GM12878 (cell line): ENCODE results near the gene TCHP. TPM values are rescaled to one million over a fixed set of nuclear protein-coding genes. Genes with fewer than 3 reads are reported as not detected.

Experiments used
- ATAC-seq: fragments of 200-7000 bp; cut with Tn5 transposase; 3 replicates; pipeline ENCODE4 v1.9.1; 2020; ENCODE audit warnings: mild to moderate bottlenecking, moderate library complexity
- BruUV-seq: library from RNA; stranded (reverse); fragments of 400-500 nt; replicated peaks from 2 replicates; lab custom pipeline; 2021; lab: Mats Ljungman, UMichigan
- CTCF ChIA-PET: fragments of 300-600 bp; sonication (Branson Sonifier 250); formaldehyde crosslinking; extraction: SDS; loops from one replicate; lab custom pipeline; 2021; ENCODE audit warnings: inconsistent platforms; lab: Yijun Ruan, JAX
- POLR2A ChIA-PET: fragments of 350-600 bp; formaldehyde crosslinking; extraction: SDS; loops from one replicate; lab custom pipeline; 2021; ENCODE audit warnings: inconsistent platforms; lab: Charles Lee
- RAD21 ChIA-PET: fragments of 300-600 bp; sonication (Branson Sonifier 250); formaldehyde crosslinking; loops from one replicate; lab custom pipeline; 2023; ENCODE audit warnings: antibody characterized with exemption; ENCODE audit not compliant: unreplicated experiment; lab: Charles Lee
- SMC1A ChIA-PET: fragments of 300-600 bp; sonication (Branson Sonifier 250); formaldehyde crosslinking; loops from one replicate; lab custom pipeline; 2023; ENCODE audit not compliant: unreplicated experiment, uncharacterized antibody; lab: Charles Lee
- DNase-seq: peaks from one replicate; pipeline ENCODE4 v3.0.0-alpha.2; 2011; ENCODE audit warnings: low read depth, low spot score
- FAIRE-seq: peaks from 3 replicates; lab custom pipeline; 2011; peaks lifted over from hg19 to GRCh38; lab: Jason Lieb, UNC
- H2AFZ ChIP-seq: 2 replicates; pipeline ENCODE4 v1.6.0; 2011; ENCODE audit warnings: low read depth, low read length, control low read depth; ENCODE audit not compliant: control insufficient read depth
- H3K27ac ChIP-seq: 2 replicates; pipeline ENCODE4 v1.5.1; 2011; ENCODE audit warnings: control low read depth; ENCODE audit not compliant: control insufficient read depth, insufficient read depth
- H3K27me3 ChIP-seq, 2 experiments: replicated peaks in 1 of 2; 2 replicates each; pipeline versions ENCODE4 v1.6.0 to v1.6.1; 2011; ENCODE audit warnings: low read length in 1 of 2; ENCODE audit not compliant: control insufficient read depth in 2 of 2, insufficient read depth in 2 of 2
- H3K36me3 ChIP-seq, 2 experiments: 2 replicates each; pipeline ENCODE4 v1.5.1; 2011; ENCODE audit warnings: low read length in 1 of 2; ENCODE audit not compliant: control insufficient read depth in 2 of 2, insufficient read depth in 2 of 2
- H3K4me1 ChIP-seq: 2 replicates; pipeline ENCODE4 v1.6.1; 2011; ENCODE audit warnings: mild to moderate bottlenecking, low read length, moderate library complexity, mixed read lengths; ENCODE audit not compliant: control insufficient read depth, insufficient read depth
- H3K4me2 ChIP-seq: 2 replicates; pipeline ENCODE4 v1.6.0; 2011; ENCODE audit warnings: control low read depth; ENCODE audit not compliant: control insufficient read depth, insufficient read depth
- H3K4me3 ChIP-seq: fragments of 200-600 bp; sonication (generic); 2 replicates; pipeline ENCODE4 v1.5.1; 2016
- H3K79me2 ChIP-seq: 2 replicates; pipeline ENCODE4 v1.6.0; 2011; ENCODE audit warnings: low read length; ENCODE audit not compliant: control insufficient read depth, insufficient read depth
- H3K9ac ChIP-seq: 2 replicates; pipeline ENCODE4 v1.8.0; 2011; ENCODE audit warnings: low read length, control low read depth, mixed read lengths; ENCODE audit not compliant: control insufficient read depth, insufficient read depth
- H3K9me3 ChIP-seq: replicated peaks from 3 replicates; pipeline ENCODE4 v1.5.1; 2011; ENCODE audit warnings: mild to moderate bottlenecking, low read length; ENCODE audit not compliant: control insufficient read depth, insufficient read depth
- H4K20me1 ChIP-seq: 2 replicates; pipeline ENCODE4 v1.6.0; 2011; ENCODE audit not compliant: control insufficient read depth, insufficient read depth
- BMI1 ChIP-seq: fragments of 450-650 bp; IDR thresholded peaks from 2 replicates; pipeline ENCODE4 v1.6.1; 2016; ENCODE audit warnings: mild to moderate bottlenecking, moderate library complexity, borderline replicate concordance
- ESRRA ChIP-seq: IDR thresholded peaks from 2 replicates; pipeline ENCODE4 v1.6.1; 2012; ENCODE audit warnings: mild to moderate bottlenecking, low read length, improper control_type of control experiment
- GATAD2B ChIP-seq: fragments of 450-650 bp; conservative IDR thresholded peaks from 2 replicates; pipeline ENCODE4 v1.6.1; 2017; ENCODE audit warnings: low read depth, mild to moderate bottlenecking, moderate library complexity
- SPI1 ChIP-seq: IDR thresholded peaks from 2 replicates; pipeline ENCODE4 v1.6.1; 2011; ENCODE audit warnings: low read depth, mild to moderate bottlenecking, low read length, moderate library complexity, borderline replicate concordance; ENCODE audit not compliant: insufficient read depth
- TCF12 ChIP-seq: IDR thresholded peaks from 2 replicates; pipeline ENCODE4 v1.6.1; 2011; ENCODE audit warnings: low read depth, mild to moderate bottlenecking, low read length
- whole genome bisulfite sequencing: methylation state at CpG from one replicate; pipeline ENCODE4 v1.1.6; 2016; ENCODE audit warnings: low lambda C conversion rate; ENCODE audit not compliant: insufficient replicate concordance, insufficient coverage; ENCODE audit errors: missing lambda C conversion rate; 5-methylcytosine and 5-hydroxymethylcytosine counted together
- in situ Hi-C: fragments of 300-500 bp; cut with MboI; formaldehyde crosslinking; loops from 9 replicates; pipeline ENCODE4 v1.14.3; 2018; ENCODE audit warnings: mixed read lengths
- intact Hi-C: fragments of 100-400 bp; cut with micrococcal nuclease; formaldehyde crosslinking; loops from one replicate; pipeline ENCODE4 v1.14.2; 2022; ENCODE audit not compliant: unreplicated experiment
- polyA plus RNA-seq, 11 experiments: library from polyadenylated mRNA; depleted of rRNA in 4 of 11; unstranded in 6 of 11; stranded (reverse) in 5 of 11; fragments of >200 nt; fragmentation: Nextera tagmentation in 4 of 11; fragmentation: Illumina TruSeq in 1 of 11; extraction: Ambion mirVana in 4 of 11; extraction: Trizol in 1 of 11; gene quantifications; 1 replicate in 1 of 11; 2 replicates in 10 of 11; pipeline versions ENCODE4 v1.2.1 to v1.2.3, GENCODE V29; 2011 to 2016; ENCODE audit warnings: inconsistent platforms in 2 of 11, missing spikeins in 2 of 11, low read depth in 1 of 11
- total RNA-seq, 4 experiments: library from RNA; depleted of rRNA in 3 of 4; stranded (reverse); fragments of >200 nt in 3 of 4; fragmentation: Illumina TruSeq in 1 of 4; extraction: Trizol in 1 of 4; gene quantifications; 2 replicates each; pipeline versions ENCODE4 v1.2.1 to v1.2.3, GENCODE V29; 2013 to 2021
- TF ChIP-seq, protein P1 (sequence below): IDR thresholded peaks from 2 replicates; pipeline ENCODE4 v1.6.1; 2012; ENCODE audit warnings: low read depth, low read length, improper control_type of control experiment

TCHP gene
- total and polyA plus RNA-seq, 10 of the 15 experiments (the other 5 are each of a cell fraction or from before 2014, with no cell fraction given): 4.8 to 18.6 (median 15.0) TPM

DNA sequence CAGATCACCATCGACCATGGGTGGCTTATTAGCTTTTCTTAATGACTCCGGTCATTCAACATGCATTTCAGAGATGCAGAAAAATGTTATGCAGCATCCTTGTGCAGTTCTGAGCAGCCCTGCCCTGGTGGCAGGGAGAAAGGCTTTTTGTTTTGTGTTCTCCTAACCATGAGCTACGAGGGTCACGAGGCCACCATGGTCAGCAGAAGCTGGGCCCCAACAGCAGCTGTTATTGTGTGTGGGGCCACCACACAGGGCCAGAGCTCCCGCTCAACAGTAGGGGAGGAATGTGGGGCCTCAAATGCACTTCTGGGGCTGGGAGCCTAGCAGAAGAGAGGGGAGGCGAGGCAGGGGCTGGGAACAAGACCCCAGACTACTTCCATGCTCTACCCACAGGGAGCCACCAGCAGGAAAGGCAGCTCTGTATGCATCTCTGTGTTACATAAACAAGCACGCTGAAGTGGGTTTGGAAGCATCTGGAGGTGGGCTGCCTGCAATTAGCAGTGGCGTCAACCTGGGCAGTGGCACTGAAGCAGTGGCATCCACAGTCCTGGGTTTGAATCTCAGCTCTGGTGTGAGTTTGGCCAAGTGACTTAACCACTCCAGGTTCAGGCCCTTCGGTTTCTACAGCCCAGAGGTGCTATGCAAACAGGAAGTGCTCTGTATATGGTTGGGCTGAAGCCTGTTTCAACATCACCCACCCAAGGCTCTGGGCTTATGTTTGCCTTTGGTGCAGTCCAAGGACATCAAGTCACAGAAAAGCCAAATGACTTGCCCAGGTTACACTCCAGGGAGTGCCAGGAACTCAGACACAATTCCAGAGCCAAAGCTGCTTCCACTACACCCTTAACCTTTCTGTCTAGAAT, 36.0 kb upstream of the TCHP start:
- Histone ChIP-seq H3K4me1 (peaks cover 12% of the 10 kb centered on the region), H2AFZ (peak overlapping the region; percentile 27), H3K27me3 (no peaks in the 10 kb centered on the region), H3K79me2 (no peaks in the 10 kb centered on the region)
- BruUV-seq: no TSS peak
- RAD21 ChIA-PET: interaction anchor here (0.8 to 1.1 kb wide), 2 partner anchors 11 to 100 kb away, joined by 3 read pairs; no protein-coding TSS in a partner anchor
- CTCF ChIA-PET: interaction anchor here (1.8 to 2.1 kb wide), 2 partner anchors 11 to 19 kb away, joined by 7 read pairs; no protein-coding TSS in a partner anchor
- DNase-seq (no peak), FAIRE-seq (no peak)
- TF ChIP-seq SPI1 (peak; percentile 56), GATAD2B (no peak)
- TF ChIP-seq, all 136 proteins: peak for 1
- intact Hi-C loops (no loop called here), in situ Hi-C loops (no loop called here)
- Histone ChIP-seq H3K9ac (no peak overlapping the region), H4K20me1 (no peaks in the 10 kb centered on the region), H3K9me3 (no peaks in the 10 kb centered on the region), H3K27ac (no peak overlapping the region; the same call in 1 of the 2 replicates), H3K36me3 (no peaks in the 10 kb centered on the region), H3K4me3 (no peak overlapping the region), H3K4me2 (no peak overlapping the region)
- ATAC-seq: peak; percentile 75
- WGBS: 81% methylated on average over 9 of the region's 9 CpGs
- POLR2A ChIA-PET: interaction anchor here (0.5 kb wide), 1 partner anchor 1356 kb away, joined by 8 read pairs; no protein-coding TSS in a partner anchor
- SMC1A ChIA-PET: interaction anchor here (0.7 to 1.8 kb wide), 3 partner anchors 10 to 58 kb away, joined by 3 to 4 read pairs (median 3); no protein-coding TSS in a partner anchor

DNA sequence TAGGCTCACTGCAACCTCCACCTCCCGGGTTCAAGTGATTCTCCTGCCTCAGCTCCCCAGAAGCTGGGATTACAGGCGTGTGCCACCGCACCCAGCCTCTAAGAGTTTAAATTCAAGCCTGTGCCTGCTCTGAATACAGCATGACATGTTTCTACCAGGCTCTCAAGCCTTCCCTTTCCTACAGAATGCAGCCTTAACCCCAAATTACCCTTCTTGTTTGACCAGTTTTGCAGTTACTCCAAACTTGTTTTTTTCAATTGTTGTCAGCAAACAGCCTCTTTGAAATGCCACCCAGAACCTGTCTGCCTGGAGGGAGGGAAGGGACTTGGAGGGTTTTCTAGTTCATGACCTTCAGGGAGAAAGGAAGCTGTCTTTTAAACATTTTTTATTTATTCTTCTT, 35.2 kb upstream of the TCHP start:
- no peak overlapping the region for H3K4me3 ChIP-seq
- intact Hi-C loops: no loop called here
- no peak for DNase-seq
- H4K20me1 ChIP-seq: no peaks in the 10 kb centered on the region
- no TSS peak for BruUV-seq
- no peak for FAIRE-seq
- no peak for ATAC-seq
- in situ Hi-C loops: no loop called here
- no peak overlapping the region for H3K27ac ChIP-seq
- peaks cover 12% of the 10 kb centered on the region for H3K4me1 ChIP-seq
- H2AFZ ChIP-seq: no peak overlapping the region
- TF ChIP-seq TCF12 (no peak), BMI1 (no peak), ESRRA (no peak)
- TF ChIP-seq, protein P1, sequence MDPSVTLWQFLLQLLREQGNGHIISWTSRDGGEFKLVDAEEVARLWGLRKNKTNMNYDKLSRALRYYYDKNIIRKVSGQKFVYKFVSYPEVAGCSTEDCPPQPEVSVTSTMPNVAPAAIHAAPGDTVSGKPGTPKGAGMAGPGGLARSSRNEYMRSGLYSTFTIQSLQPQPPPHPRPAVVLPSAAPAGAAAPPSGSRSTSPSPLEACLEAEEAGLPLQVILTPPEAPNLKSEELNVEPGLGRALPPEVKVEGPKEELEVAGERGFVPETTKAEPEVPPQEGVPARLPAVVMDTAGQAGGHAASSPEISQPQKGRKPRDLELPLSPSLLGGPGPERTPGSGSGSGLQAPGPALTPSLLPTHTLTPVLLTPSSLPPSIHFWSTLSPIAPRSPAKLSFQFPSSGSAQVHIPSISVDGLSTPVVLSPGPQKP: no peak
- TF ChIP-seq, all 136 proteins: peak for 0
- RAD21 ChIA-PET: interaction anchor here (1.5 kb wide), 1 partner anchor 13 kb away, joined by 3 read pairs; no protein-coding TSS in a partner anchor
- WGBS: 78% methylated on average over 3 of the region's 3 CpGs
- SMC1A ChIA-PET: no interaction called here
- H3K4me2 ChIP-seq: no peak overlapping the region
- CTCF ChIA-PET: interaction anchor here (1.0 to 1.8 kb wide), 3 partner anchors 11 to 20 kb away, joined by 3 to 8 read pairs (median 7); no protein-coding TSS in a partner anchor
- no peak overlapping the region for H3K9ac ChIP-seq
- no peaks in the 10 kb centered on the region for H3K27me3 ChIP-seq
- H3K9me3 ChIP-seq: no peaks in the 10 kb centered on the region
- POLR2A ChIA-PET: interaction anchor here (0.7 kb wide), 1 partner anchor 23 kb away, joined by 4 read pairs; no protein-coding TSS in a partner anchor
- no peaks in the 10 kb centered on the region for H3K79me2 ChIP-seq
- no peaks in the 10 kb centered on the region for H3K36me3 ChIP-seq
